ENCODE results near the gene AIM2.
"Not testable (repeated sequence)": the region's sequence is repeated elsewhere in the genome, so short reads cannot be mapped to it uniquely, and the experiment has no call there.

The AIM2 gene

DNA sequence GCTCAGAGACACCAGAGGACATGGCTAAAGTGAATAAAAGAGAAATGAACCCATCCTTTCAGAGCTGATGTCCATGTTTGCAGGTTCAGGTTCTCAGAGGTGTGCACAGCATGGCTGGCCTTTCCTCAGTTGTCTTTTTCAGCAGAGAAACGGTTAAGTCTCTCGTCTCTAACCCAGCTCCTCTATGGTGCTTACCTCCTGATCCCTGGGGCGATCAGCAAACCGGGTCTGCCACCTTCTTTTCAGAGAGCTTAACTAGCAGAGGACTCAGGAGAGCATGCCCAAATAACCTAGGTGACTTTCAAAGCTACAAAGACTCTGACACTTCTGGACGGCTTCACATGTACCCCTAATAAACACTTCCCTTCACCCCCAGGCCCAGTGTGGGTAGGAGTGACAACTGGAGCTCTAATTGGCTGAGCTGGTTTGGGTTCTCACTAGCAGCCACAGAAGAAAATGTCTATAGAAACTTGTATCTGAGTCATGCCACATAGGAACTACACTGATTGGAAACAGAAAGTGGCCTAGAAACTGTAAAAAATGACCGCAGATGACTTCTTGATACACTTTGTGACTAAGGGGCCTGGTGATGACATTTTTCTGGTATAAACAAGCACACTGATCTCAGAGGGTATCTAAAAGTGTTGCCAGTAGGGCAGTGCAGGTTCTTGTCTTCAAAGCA lies at the start of gene AIM2:
Gene AIM2, minus strand, starts transcription at position 329 of the 682 bp plus-strand sequence. CDS start 3,267 bp downstream, outside the sequence.
- peak; percentile 70 to 90 for DNase-seq

DNA sequence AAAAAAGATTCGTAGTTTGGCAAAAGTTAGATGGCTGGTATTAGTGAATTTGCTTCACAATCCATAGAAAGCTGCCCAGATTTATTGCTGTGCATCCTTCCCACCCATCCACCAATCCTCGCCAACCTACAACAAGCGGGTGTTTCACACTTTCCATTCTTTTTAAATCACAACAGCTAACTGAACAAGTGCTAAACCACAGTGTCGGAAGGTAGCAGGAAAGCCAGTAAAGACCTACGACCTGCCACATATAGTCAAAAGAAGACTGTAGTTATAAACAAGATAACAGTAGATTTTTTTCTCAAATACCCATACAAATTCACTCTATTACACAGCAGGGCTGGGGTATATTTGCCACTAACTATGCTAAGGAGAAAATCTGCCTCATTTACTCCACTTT lies 47.0 kb upstream of the AIM2 start:
- no peak for DNase-seq

GRCh38 chr1:159122005-159122621 lies 45.5 kb upstream of the AIM2 start:
- no peak for DNase-seq

- no peak for DNase-seq
Measured at GRCh38 chr1:159121526-159121925, 45.0 kb upstream of the AIM2 start.

DNA sequence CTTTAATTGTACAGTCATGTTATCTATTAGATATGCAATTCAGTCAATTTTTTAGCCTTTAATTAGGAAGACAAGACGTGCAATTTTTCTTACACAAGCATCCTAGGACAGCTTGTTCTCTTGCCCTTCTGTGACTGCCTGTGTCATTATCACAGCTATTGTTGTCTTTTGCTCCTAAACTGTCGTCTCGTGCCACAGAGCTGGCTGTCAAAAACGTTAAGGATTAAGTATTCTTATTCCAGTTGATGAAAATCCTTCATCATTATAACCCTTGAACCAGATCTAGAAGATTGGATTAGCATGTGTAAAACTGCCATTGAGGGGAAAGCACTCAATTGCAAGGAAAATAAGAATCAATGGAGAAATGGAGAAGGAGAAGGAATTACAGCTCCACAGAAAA lies 43.8 kb upstream of the AIM2 start:
- no peak for DNase-seq

- DNase-seq = no peak
Measured at GRCh38 chr1:159113596-159114433, 37.2 kb upstream of the AIM2 start.

DNA sequence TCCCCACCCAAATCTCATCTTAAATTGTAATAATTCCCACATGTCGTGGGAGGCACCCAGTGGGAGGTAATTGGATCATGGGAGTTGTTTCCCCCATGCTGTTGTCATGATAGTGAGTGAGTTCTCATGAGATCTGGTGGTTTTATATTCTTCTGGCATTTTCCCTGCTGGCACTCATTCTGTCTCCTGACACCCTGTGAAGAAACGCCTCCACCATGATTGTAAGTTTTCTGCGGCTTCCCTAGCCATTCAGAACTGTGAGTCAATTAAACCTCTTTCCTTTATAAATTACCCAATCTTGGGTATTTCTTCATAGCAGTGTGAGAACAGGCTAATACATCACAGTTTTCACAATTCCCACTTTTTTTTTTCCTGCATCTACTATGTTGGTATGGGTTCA lies 26.5 kb upstream of the AIM2 start:
- not testable (repeated sequence) for DNase-seq

GRCh38 chr1:159100589-159100988 lies 24.0 kb upstream of the AIM2 start:
- DNase-seq = no peak

DNA sequence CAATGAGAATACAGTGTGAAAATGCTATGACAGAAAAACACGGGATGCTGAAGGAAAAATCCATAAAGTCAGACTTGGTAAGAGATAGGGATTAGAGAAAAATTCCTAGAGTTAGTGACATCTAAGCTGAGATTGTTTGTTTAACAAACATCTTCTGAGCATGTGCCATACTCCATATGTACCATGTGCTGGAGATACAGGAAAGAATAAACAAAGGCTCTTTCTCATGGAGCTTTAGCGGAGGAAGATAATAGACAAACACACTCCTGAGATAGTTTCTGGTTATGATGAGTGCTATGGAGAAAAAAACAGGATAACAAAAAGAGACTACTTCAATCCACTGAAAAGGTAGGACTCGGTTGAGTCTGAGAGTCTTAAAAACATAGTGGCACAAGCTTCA lies 22.0 kb upstream of the AIM2 start:
- DNase-seq = no peak

DNA sequence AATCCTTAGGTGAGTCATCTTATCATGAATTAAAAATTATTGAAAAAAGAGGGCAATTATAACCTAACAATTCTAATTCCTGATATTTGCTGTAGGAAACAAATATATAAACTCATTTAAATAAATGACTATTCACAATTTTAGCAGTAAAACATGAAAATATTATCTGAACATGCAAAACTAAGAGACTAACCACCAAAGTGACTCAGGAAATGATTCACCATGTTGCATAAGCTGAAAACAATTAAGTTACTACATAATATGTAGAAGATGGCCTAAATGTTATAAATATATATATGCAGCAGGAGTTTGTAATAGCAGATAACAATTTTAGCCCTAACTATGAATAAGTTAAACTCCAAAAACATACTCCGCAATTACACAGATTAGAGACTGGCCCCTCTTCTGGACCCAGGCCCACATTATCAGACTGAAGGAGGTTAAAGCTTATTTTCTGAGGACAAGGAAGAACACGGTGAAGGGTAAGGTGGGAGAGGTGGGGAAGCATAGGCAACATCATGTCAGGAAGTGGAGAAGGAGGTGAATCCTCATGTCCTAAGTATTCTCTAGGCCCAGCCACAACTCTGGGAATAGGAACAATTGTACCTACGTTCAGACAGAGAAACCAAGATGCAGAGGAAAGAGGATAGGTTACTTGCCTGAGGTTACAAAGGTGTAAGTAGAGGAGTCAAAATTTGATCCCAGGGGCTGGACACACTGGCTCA lies 15.6 kb upstream of the AIM2 start:
- no peak for DNase-seq

- DNase-seq = no peak
Measured at GRCh38 chr1:159091607-159092031, 15.1 kb upstream of the AIM2 start.

GRCh38 chr1:159091180-159091560 lies 14.6 kb upstream of the AIM2 start:
- DNase-seq = no peak

- DNase-seq = no peak
Measured at GRCh38 chr1:159090286-159091179, 14.0 kb upstream of the AIM2 start.

GRCh38 chr1:159089184-159089791 lies 12.7 kb upstream of the AIM2 start:
- DNase-seq = peak in 1 of 2 donors; percentile 64

DNA sequence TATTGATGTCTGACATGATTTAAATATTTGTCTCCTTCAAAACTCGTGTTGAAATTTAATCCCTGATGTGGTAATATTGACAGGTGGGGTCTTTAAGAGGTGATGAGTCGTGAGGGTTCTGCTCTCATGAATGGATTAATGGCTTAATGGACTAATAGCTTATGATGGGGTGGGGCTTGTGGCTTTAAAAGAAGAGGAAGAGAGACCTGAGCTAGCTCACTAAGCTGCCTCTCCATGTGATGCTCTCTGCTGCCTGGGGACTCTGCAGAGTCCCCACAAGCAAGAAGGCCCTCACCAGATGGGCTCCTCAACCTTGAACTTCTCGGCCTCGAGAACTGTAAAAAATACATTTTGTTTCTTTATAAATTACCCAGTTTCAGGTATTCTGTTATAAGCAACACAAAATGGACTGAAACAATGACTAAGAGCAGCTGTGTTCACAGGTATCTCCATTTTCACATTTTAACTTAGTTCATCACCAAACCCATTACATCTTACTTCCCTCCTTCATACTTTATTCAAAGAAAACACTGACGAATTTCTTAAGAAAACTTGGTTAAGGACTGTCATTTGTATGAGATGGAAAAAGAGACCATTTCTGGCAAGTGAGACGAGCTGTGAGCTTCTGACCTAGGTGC lies 12.1 kb upstream of the AIM2 start:
- DNase-seq = no peak

DNA sequence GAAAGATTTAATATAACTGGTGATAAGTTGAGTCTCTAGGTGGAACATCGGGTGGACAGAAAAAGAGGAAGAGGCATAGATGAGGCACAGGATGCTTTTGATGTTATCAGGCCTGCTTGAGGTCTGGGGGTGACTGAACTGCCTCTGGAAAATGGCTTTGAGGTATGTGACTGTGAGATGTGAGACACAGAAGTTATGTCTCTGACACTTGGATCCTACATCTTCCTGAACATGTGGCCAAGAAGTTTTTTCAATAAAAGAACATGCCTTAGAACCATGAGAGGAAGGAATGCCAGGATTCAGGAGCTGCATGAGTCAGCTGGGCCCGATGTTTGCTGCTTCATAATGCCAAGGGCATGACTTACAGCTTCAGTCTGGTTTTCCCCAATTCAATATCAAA lies 11.5 kb upstream of the AIM2 start:
- no peak for DNase-seq

DNA sequence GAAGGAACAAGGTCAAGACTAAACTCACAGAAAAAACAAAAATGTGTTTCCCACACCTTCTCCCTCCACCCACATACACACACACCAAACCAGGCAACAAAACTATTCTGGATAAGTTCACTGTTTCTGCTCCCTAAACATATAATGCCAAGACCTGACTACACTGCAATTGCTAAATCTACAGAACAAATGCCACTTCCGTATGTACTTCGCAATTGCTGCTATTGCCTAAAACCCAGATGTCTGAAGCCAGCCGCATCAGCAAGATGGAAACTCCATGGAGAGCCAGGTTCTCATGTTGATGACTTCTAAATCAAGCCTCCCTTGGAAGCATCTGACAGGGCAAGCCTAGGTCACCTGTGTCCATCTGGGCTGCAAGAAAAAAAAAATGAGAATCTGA lies 8.3 kb upstream of the AIM2 start:
- peak in 1 of 2 donors; percentile 23 for DNase-seq

- no peak for DNase-seq
Measured at GRCh38 chr1:159084152-159084551, 7.6 kb upstream of the AIM2 start.

- no peak for DNase-seq
Measured at GRCh38 chr1:159083013-159083412, 6.4 kb upstream of the AIM2 start.

DNA sequence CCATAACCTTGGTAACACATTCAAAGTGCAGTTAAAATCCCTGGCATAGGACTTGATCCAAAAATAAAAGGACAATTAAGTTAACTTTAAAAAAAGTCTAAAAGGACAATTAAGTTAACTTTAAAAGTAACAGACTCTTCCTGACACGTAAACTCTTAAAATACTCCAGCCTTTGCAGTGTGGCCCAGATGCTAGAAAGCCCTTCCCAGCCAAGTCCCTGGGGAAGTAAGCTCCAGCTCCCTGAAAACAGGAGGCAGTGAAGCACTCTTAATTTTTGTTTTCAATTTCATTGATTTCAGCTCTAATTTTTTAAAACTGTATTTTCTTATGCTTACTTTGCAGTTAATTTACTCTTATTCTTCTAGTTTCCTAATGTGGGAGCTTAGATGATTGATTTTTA lies 5.1 kb upstream of the AIM2 start:
- DNase-seq = no peak

DNA sequence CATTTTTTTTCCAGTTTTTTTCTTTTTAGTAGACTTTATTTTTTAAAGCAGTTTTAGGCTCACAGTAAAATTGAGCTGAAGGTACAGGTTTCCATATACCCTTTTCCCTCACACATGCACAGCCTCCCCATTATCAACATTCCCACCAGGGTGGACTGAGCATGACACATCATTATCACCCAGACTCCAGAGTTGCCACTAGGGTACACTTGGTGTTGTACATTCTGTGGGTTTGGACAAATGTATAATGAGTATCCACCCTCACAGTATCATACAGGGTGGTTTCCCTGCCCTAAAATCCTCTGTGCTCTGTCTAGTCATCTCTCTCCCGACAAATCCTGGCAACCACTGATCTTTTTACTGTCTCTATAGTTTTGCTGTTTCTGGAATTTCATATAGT lies 3.0 kb upstream of the AIM2 start:
- DNase-seq = no peak
